ENCODE measurements around the gene MAGI1. TPM values are rescaled to one million over a fixed set of nuclear protein-coding genes. Genes with fewer than 3 reads are reported as not detected.

The MAGI1 gene
- total RNA-seq, 1 donor = 0.27 TPM

- no peak for DNase-seq (ENCODE audit: low read depth in 2 of 3, low spot score in 2 of 3)
Measured at GRCh38 chr3:65814845-65815578, 223.7 kb downstream of the MAGI1 start.

- no peak for DNase-seq (ENCODE audit: low read depth in 2 of 3, low spot score in 2 of 3)
Measured at GRCh38 chr3:65811892-65812291, 226.8 kb downstream of the MAGI1 start.

DNA sequence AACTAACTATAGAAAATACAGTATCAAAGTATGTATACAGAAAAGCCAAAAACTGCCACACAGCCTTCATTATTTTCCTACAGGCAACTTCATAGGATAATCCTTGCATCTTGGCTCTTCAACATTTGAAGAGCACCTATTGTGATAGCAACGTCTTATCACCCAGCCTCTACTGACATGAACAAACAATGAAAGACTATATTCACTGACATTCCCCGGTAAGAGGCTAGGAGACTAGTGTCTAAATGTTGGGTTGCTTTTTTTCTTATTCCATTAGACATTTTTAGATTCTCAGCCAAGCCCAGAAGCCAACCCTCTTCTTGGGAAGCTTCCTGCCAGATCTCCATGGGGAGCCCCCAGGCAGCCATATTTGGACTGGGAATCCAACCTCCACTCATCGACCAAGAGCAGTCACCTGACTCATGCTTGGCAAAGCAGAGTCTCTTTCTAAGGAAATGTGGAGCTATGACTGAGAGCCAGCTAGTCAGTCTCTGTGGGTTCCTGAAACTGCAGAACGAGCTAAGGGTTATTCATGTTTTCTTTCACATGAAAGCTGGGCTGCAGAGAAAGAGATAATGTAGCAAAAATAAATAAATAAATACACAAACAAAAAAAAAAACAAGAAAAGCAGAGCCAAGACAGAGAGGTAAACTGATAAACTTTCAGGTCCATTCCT is 227.5 kb downstream of the MAGI1 start:
- DNase-seq (ENCODE audit: low read depth in 2 of 3, low spot score in 2 of 3) = no peak

DNA sequence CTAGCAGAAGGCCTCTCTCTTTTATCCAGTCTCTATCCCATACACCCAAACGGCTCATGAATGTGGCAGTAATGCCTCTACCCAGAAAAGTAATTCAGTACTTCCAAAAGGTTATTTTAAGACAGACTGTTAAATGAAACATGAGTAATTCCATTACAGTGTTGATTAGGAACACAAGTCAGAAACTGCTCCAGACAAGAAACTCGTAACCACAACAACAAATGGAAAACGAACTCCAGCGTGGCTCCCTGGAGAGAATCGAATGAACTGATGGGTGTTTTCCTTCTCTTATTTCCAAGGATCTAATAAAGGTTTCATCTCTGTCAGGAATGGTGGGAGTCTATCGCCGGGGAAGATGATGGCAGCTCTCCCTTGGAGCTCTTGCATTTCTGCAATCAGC is 228.4 kb downstream of the MAGI1 start:
- no peak for DNase-seq (ENCODE audit: low read depth in 2 of 3, low spot score in 2 of 3)

DNA sequence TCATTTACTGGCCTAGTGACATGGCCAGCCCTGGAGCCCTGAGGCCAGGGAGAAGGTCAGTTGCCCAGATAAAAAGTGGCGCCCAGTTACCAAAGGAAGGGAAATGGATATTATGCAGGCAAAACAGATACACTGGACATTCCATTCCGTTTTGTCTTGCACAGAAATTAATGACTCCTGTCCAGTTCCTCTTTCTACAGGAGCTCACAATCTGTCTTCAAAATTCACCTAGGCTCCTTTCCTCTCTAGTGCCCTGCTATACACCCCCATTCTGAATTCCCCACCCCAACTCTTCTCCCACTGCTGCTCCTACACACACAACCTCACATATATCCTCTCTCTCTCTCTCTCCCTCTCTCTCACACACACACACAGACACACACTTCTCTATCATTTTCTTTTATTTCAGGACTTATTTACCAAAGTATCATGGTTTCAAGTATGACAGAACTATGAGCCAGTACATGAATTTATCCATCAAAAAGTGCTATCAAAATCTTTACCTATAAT is 229.0 kb downstream of the MAGI1 start:
- no peak for DNase-seq (ENCODE audit: low read depth in 2 of 3, low spot score in 2 of 3)

- no peak for DNase-seq (ENCODE audit: low read depth in 2 of 3, low spot score in 2 of 3)
Measured at GRCh38 chr3:65808824-65809223, 229.9 kb downstream of the MAGI1 start.

DNA sequence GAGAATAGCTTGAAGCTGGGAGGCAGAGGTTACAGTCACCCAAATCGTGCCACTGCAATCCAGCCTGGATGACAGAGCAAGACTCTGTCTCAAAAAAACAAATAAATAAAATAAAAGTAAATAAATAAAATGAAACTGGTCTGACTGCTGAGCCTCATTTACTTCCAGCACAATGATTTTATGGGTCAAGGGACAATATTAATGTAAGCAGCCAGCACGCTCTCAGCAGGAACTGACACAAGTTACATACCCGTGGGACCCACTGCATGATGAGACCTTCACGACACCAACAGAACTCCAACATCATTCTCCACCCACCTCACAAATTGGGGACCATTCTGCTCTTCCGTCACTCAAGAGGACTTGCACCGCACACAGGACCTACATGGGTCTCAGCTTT is 230.3 kb downstream of the MAGI1 start:
- DNase-seq (ENCODE audit: low read depth in 2 of 3, low spot score in 2 of 3) = no peak

DNA sequence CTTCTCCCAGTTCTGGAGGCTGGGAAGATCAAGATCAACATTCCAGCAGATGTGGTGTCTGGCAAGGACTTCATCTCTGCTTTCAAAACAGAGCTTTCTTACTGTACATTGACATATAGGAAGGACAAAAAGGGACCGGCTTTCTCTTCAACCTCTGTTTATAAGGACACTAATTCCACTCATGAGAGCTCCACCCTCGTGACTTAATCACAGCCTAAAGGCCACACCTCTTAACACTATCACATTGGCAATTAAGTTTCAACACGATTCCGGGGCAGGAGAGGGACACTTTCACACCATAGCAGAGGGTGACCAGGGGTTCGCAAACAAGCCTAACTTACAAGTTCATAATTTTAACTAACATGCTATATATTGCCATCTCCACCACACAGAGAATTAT is 231.5 kb downstream of the MAGI1 start:
- DNase-seq (ENCODE audit: low read depth in 2 of 3, low spot score in 2 of 3) = no peak

DNA sequence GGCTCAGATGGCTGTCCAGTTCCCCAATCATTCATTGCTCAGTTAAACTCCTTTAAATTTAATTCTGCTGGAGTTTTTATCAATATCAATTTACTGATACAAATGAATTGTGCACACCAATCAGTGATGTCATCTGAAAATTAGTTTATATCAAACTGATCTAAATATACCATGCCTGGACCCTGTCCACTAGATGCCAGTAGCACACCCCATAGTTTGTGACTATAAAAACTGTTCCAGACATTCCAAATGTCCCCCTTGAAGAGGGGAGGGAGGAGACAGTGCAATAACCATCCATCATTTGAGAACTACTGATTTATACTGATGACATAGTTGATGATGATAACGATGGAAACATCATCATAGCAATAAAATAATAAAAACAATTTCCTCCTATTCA is 232.1 kb downstream of the MAGI1 start:
- DNase-seq (ENCODE audit: low read depth in 2 of 3, low spot score in 2 of 3) = no peak

- DNase-seq (ENCODE audit: low read depth in 2 of 3, low spot score in 2 of 3) = no peak
Measured at GRCh38 chr3:65796676-65797075, 242.0 kb downstream of the MAGI1 start.

DNA sequence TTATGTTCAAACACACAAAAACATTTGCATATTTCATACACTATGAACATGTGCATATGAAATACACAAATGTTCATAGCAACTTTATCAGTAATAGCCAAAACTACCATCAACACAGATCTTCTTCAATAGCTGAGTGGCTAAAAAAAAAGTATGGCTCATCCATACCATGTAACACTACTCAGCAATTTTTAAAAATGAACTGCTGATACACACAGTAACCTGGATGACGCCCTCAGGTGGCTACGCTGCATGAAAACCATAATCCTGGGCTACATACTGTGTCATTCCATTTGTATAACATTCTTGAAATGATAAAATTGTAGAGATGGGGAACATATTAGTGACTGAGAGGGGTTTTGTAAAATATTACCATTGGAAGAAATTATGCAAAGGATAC is 243.6 kb downstream of the MAGI1 start:
- no peak for DNase-seq (ENCODE audit: low read depth in 2 of 3, low spot score in 2 of 3)

GRCh38 chr3:65793495-65794200 is 245.1 kb downstream of the MAGI1 start:
- DNase-seq (ENCODE audit: low read depth in 2 of 3, low spot score in 2 of 3) = no peak

DNA sequence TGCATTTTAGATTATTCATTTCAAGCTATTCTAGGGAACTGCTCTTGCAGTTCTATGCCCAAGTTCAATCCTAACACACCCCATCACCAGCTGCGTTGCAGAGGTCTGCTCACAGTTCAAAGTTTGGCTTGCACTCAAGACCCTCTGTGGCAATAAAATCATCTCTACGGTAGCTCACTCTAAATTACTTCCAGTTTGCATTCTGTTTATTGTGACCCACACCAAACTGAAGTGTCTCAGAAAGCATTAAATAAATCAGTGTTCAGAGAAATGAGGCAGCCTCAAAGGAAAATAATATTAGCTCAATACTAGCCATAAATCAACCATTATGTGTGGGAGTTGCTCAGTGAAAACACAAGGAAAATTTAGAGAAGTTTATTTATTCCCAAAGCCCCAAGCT is 250.3 kb downstream of the MAGI1 start:
- DNase-seq (ENCODE audit: low read depth in 2 of 3, low spot score in 2 of 3) = no peak

- no peak for DNase-seq (ENCODE audit: low read depth in 2 of 3, low spot score in 2 of 3)
Measured at GRCh38 chr3:65787827-65788226, 250.9 kb downstream of the MAGI1 start.

- DNase-seq (ENCODE audit: low read depth in 2 of 3, low spot score in 2 of 3) = no peak
Measured at GRCh38 chr3:65787340-65787739, 251.4 kb downstream of the MAGI1 start.

- DNase-seq (ENCODE audit: low read depth in 2 of 3, low spot score in 2 of 3) = no peak
Measured at GRCh38 chr3:65786890-65787289, 251.8 kb downstream of the MAGI1 start.

DNA sequence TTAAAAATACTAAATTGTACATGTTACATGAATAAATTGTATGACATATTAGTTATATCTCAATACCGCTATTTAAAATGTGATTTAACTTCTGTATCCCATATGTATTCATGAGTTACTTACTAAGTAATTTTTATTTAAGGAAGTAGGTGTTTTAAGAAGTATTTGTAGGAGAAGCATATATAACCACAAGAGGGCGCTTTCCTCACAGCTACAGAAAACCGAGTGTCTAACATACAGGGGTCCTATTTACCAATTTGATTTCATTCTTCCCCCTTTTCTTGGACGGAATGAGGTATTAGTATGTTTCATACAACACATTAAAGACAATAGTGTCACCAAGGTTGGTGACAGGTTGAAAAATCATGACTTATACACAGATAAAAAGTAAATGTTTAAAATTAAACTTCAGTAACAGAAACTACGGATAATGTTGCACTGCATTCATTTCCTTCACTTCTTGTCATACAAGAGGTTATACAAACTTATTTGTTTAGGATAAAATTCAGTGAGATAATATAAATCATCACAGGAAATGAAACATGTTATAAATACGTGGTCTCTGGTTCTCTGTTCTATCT is 253.6 kb downstream of the MAGI1 start:
- DNase-seq (ENCODE audit: low read depth in 2 of 3, low spot score in 2 of 3) = peak in 2 of 3 donors; percentile 33 to 57

- DNase-seq (ENCODE audit: low read depth in 2 of 3, low spot score in 2 of 3) = no peak
Measured at GRCh38 chr3:65783117-65783516, 255.6 kb downstream of the MAGI1 start.

DNA sequence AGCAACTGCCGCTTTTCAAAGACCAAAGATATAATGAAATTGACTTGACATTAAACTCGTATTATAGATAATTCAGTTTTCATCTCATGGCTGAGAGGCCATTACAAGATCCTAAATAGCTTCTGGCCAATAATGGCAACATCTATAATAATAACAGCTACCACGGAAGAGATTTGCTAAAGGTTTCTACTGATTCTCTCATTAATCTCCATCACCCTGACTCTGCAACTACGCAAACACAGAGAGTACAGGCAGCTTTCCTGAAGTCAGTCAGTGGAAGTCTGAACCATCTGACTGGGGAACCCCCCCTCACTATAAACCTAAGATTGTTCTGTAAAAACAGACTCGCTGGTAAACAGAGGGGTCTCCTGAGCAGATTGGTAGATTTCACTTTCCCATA is 257.1 kb downstream of the MAGI1 start:
- no peak for DNase-seq (ENCODE audit: low read depth in 2 of 3, low spot score in 2 of 3)

GRCh38 chr3:65779390-65779789 is 259.3 kb downstream of the MAGI1 start:
- DNase-seq (ENCODE audit: low read depth in 2 of 3, low spot score in 2 of 3) = no peak

DNA sequence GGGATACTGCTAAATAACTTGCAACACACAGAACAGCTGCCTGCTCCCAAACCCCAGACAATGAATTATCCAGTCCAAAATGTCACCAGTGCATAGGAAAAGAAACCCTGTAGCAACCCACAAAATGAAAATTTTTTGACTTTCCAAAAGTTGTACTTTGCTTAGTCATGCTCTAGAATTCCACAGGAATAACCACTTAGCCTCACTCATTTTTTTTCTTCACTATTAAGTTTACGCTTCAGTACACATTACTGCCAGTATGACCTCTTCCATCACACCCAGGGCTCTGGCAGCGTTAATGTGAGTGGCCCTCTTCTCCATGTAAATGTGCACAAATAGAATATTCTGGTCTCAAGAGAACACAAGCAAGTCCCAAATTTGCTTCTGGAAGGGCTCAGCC is 259.8 kb downstream of the MAGI1 start:
- DNase-seq (ENCODE audit: low read depth in 2 of 3, low spot score in 2 of 3) = no peak

Measured in hematopoietic multipotent progenitor cell (in vitro differentiated cells).